ENCODE data around the gene ZNF593OS. TPM values are rescaled to one million over a fixed set of nuclear protein-coding genes. Genes with fewer than 3 reads are reported as not detected.

ZNF593OS gene
- total and polyA plus RNA-seq, 7 experiments from 2014 or later = 0.97 TPM; not detected in 6

GRCh38 chr1:26148887-26149286, 22.7 kb downstream of the ZNF593OS start:
- intact Hi-C loops (cut with micrococcal nuclease) = no loop called here
- H3K4me3 Mint-ChIP-seq = no peak overlapping the region
- no peak overlapping the region for H3K27ac Mint-ChIP-seq

GRCh38 chr1:26145960-26146294, 25.7 kb downstream of the ZNF593OS start:
- intact Hi-C loops (cut with micrococcal nuclease) = loop anchor here (1.0 to 2.0 kb wide), 8 partner anchors 19 to 251 kb away; partner anchors contain the start of gene PDIK1L (in 1 of the 2)
- Histone ChIP-seq H3K4me3 (ENCODE audit: low read length) (no peak overlapping the region), H3K27ac (ENCODE audit: low read depth, low read length) (no peak overlapping the region), H3K27me3 (ENCODE audit: control insufficient read depth in 2 of 2, insufficient read depth in 2 of 2, low read length in 2 of 2) (no peaks in the 10 kb centered on the region), H3K36me3 (ENCODE audit: control insufficient read depth in 2 of 3, insufficient read depth in 3 of 3, low read length in 3 of 3) (no peaks in the 10 kb centered on the region), H3K4me1 (ENCODE audit: control insufficient read depth in 2 of 2, insufficient read depth in 2 of 2, low read length in 2 of 2) (no peaks in the 10 kb centered on the region), H3K9me3 (ENCODE audit: control insufficient read depth in 2 of 3, low read length in 3 of 3) (no peaks in the 10 kb centered on the region)
- DNase-seq (no peak), ATAC-seq (no peak)
- ChIA-PET POLR2A (interaction anchor here (2.0 to 2.6 kb wide), 3 partner anchors 17 to 37 kb away, joined by 11 to 15 read pairs (median 14); partner anchors contain the start of gene PDIK1L), CTCF (interaction anchor here (0.8 to 7.0 kb wide), 10 partner anchors 8 to 271 kb away, joined by 3 to 145 read pairs (median 14); partner anchors contain the start of genes CEP85 and PDIK1L)
- no peak overlapping the region for H3K4me3 Mint-ChIP-seq
- H3K4me1 Mint-ChIP-seq = peaks cover 0 to 8% (median 4%) of the 10 kb centered on the region in 7 donors
- no peak overlapping the region for H3K27ac Mint-ChIP-seq
- H3K27me3 Mint-ChIP-seq = peaks cover 0 to 32% (median 0%) of the 10 kb centered on the region in 5 donors
- no peaks in the 10 kb centered on the region for H3K9me3 Mint-ChIP-seq
- no peaks in the 10 kb centered on the region for H3K36me3 Mint-ChIP-seq

More at GRCh38 chr1:26148887-26149286, 22.7 kb downstream of the ZNF593OS start:
- DNase-seq (no peak), ATAC-seq (no peak)
- ChIA-PET CTCF (interaction anchor here (1.4 kb wide), 1 partner anchor 46 kb away, joined by 6 read pairs; no protein-coding TSS in a partner anchor), POLR2A (interaction anchor here (0.6 kb wide), 1 partner anchor 173 kb away, joined by 5 read pairs; no protein-coding TSS in a partner anchor)
- Histone ChIP-seq H3K9me3 (ENCODE audit: control insufficient read depth in 2 of 3, low read length in 3 of 3) (no peaks in the 10 kb centered on the region), H3K4me1 (ENCODE audit: control insufficient read depth in 2 of 2, insufficient read depth in 2 of 2, low read length in 2 of 2) (no peaks in the 10 kb centered on the region), H3K27ac (ENCODE audit: low read depth, low read length) (no peak overlapping the region), H3K4me3 (ENCODE audit: low read length) (no peak overlapping the region), H3K36me3 (ENCODE audit: control insufficient read depth in 2 of 3, insufficient read depth in 3 of 3, low read length in 3 of 3) (no peaks in the 10 kb centered on the region), H3K27me3 (ENCODE audit: control insufficient read depth in 2 of 2, insufficient read depth in 2 of 2, low read length in 2 of 2) (no peaks in the 10 kb centered on the region)
- no peaks in the 10 kb centered on the region for H3K36me3 Mint-ChIP-seq
- H3K4me1 Mint-ChIP-seq = peaks cover 0 to 8% (median 4%) of the 10 kb centered on the region in 7 donors
- no peaks in the 10 kb centered on the region for H3K9me3 Mint-ChIP-seq
- peaks cover 0 to 42% (median 0%) of the 10 kb centered on the region in 5 donors for H3K27me3 Mint-ChIP-seq

- peak overlapping the region in 1 of 9 donors; percentile 19 for H3K27ac Mint-ChIP-seq
- peak overlapping the region in 5 of 10 donors; percentile 15 to 66 (median 37) for H3K4me3 Mint-ChIP-seq
- CTCF ChIA-PET = interaction anchor here (0.6 to 7.0 kb wide), 22 partner anchors 9 to 280 kb away, joined by 3 to 145 read pairs (median 4); partner anchors contain the start of genes CEP85 and PDIK1L
These were observed 26.3 kb downstream of the ZNF593OS start for GRCh38 chr1:26145041-26145959.

GRCh38 chr1:26142159-26142558, 29.5 kb downstream of the ZNF593OS start:
- H3K4me1 ChIP-seq (ENCODE audit: control insufficient read depth in 2 of 2, insufficient read depth in 2 of 2, low read length in 2 of 2) = peaks cover 0 to 8% of the 10 kb centered on the region in 2 donors
- DNase-seq = no peak
- POLR2A ChIA-PET = interaction anchor here (1.7 kb wide), 1 partner anchor 16 kb away, joined by 6 read pairs; no protein-coding TSS in a partner anchor
- intact Hi-C loops (cut with micrococcal nuclease) = no loop called here
- peaks cover 0 to 16% (median 0%) of the 10 kb centered on the region in 5 donors for H3K27me3 Mint-ChIP-seq
- no peaks in the 10 kb centered on the region for H3K9me3 Mint-ChIP-seq
- peaks cover 6 to 22% (median 17%) of the 10 kb centered on the region in 7 donors for H3K4me1 Mint-ChIP-seq
- H3K4me3 Mint-ChIP-seq = no peak overlapping the region
- no peak overlapping the region for H3K4me3 ChIP-seq (ENCODE audit: low read length)
- H3K27me3 ChIP-seq (ENCODE audit: control insufficient read depth in 2 of 2, insufficient read depth in 2 of 2, low read length in 2 of 2) = no peaks in the 10 kb centered on the region
- CTCF ChIA-PET = interaction anchor here (0.7 to 7.0 kb wide), 4 partner anchors 14 to 37 kb away, joined by 4 to 145 read pairs (median 56); partner anchors contain the start of gene PDIK1L
- no peak for ATAC-seq
- H3K27ac ChIP-seq (ENCODE audit: low read depth, low read length) = no peak overlapping the region
- no peaks in the 10 kb centered on the region for H3K36me3 ChIP-seq (ENCODE audit: control insufficient read depth in 2 of 3, insufficient read depth in 3 of 3, low read length in 3 of 3)
- H3K9me3 ChIP-seq (ENCODE audit: control insufficient read depth in 2 of 3, low read length in 3 of 3) = no peaks in the 10 kb centered on the region
- no peaks in the 10 kb centered on the region for H3K36me3 Mint-ChIP-seq
- no peak overlapping the region for H3K27ac Mint-ChIP-seq

More at GRCh38 chr1:26145041-26145959, 26.3 kb downstream of the ZNF593OS start:
- no peaks in the 10 kb centered on the region for H3K27me3 ChIP-seq (ENCODE audit: control insufficient read depth in 2 of 2, insufficient read depth in 2 of 2, low read length in 2 of 2)
- H3K9me3 ChIP-seq (ENCODE audit: control insufficient read depth in 2 of 3, low read length in 3 of 3) = no peaks in the 10 kb centered on the region
- H3K4me3 ChIP-seq (ENCODE audit: low read length) = no peak overlapping the region
- ATAC-seq (peak; percentile 99), DNase-seq (peak; percentile 52 to 77 (median 72))
- intact Hi-C loops (cut with micrococcal nuclease) = loop anchor here (1.0 to 2.0 kb wide), 8 partner anchors 19 to 250 kb away; partner anchors contain the start of gene PDIK1L (in 1 of the 2)
- no peak overlapping the region for H3K27ac ChIP-seq (ENCODE audit: low read depth, low read length)
- H3K36me3 ChIP-seq (ENCODE audit: control insufficient read depth in 2 of 3, insufficient read depth in 3 of 3, low read length in 3 of 3) = no peaks in the 10 kb centered on the region
- no peaks in the 10 kb centered on the region for H3K4me1 ChIP-seq (ENCODE audit: control insufficient read depth in 2 of 2, insufficient read depth in 2 of 2, low read length in 2 of 2)
- H3K27me3 Mint-ChIP-seq = peaks cover 0 to 32% (median 0%) of the 10 kb centered on the region in 5 donors
- POLR2A ChIA-PET = interaction anchor here (1.2 to 2.6 kb wide), 6 partner anchors 16 to 42 kb away, joined by 7 to 17 read pairs (median 12); partner anchors contain the start of gene PDIK1L
- no peaks in the 10 kb centered on the region for H3K9me3 Mint-ChIP-seq
- H3K36me3 Mint-ChIP-seq = no peaks in the 10 kb centered on the region
- peaks cover 0 to 8% (median 4%) of the 10 kb centered on the region in 7 donors for H3K4me1 Mint-ChIP-seq

- Histone ChIP-seq H3K27me3 (ENCODE audit: control insufficient read depth in 2 of 2, insufficient read depth in 2 of 2, low read length in 2 of 2) (no peaks in the 10 kb centered on the region), H3K4me1 (ENCODE audit: control insufficient read depth in 2 of 2, insufficient read depth in 2 of 2, low read length in 2 of 2) (peaks cover 0 to 8% of the 10 kb centered on the region in 2 donors), H3K4me3 (ENCODE audit: low read length) (no peak overlapping the region), H3K27ac (ENCODE audit: low read depth, low read length) (peak overlapping the region; percentile 44), H3K9me3 (ENCODE audit: control insufficient read depth in 2 of 3, low read length in 3 of 3) (no peaks in the 10 kb centered on the region), H3K36me3 (ENCODE audit: control insufficient read depth in 2 of 3, insufficient read depth in 3 of 3, low read length in 3 of 3) (no peaks in the 10 kb centered on the region)
- Mint-ChIP-seq H3K36me3 (peaks cover 0 to under 1% (median 0%) of the 10 kb centered on the region in 5 donors), H3K27me3 (peaks cover 0 to 7% (median 0%) of the 10 kb centered on the region in 5 donors), H3K27ac (peak overlapping the region in 6 of 9 donors; percentile 1 to 86 (median 51)), H3K4me1 (peaks cover 6 to 17% (median 10%) of the 10 kb centered on the region in 7 donors), H3K9me3 (peaks cover 0 to 2% (median 0%) of the 10 kb centered on the region in 11 donors), H3K4me3 (peak overlapping the region in 9 of 10 donors; percentile 22 to 71 (median 37))
- intact Hi-C loops (cut with micrococcal nuclease) = loop anchor here in 1 of 2 donors (1.0 kb wide), 1 partner anchor 10 kb away; no protein-coding TSS in a partner anchor
- ChIA-PET POLR2A (interaction anchor here (0.6 to 1.8 kb wide), 8 partner anchors 9 to 93 kb away, joined by 3 to 18 read pairs (median 6); partner anchors contain the start of gene PDIK1L), CTCF (interaction anchor here (0.5 to 2.7 kb wide), 11 partner anchors 9 to 419 kb away, joined by 3 to 12 read pairs (median 3); no protein-coding TSS in a partner anchor)
- peak; percentile 44 for ATAC-seq
- peak in 2 of 9 donors; percentile 17 to 26 for DNase-seq
These were observed 32.6 kb downstream of the ZNF593OS start for GRCh38 chr1:26138974-26139558.

- no peak overlapping the region for H3K4me3 ChIP-seq (ENCODE audit: low read length)
- no peak overlapping the region for H3K4me3 Mint-ChIP-seq
- peaks cover 0 to 2% (median 0%) of the 10 kb centered on the region in 11 donors for H3K9me3 Mint-ChIP-seq
- peaks cover 0 to 4% (median 0%) of the 10 kb centered on the region in 5 donors for H3K36me3 Mint-ChIP-seq
- POLR2A ChIA-PET = no interaction called here
- peaks cover 6 to 15% (median 10%) of the 10 kb centered on the region in 7 donors for H3K4me1 Mint-ChIP-seq
- H3K4me1 ChIP-seq (ENCODE audit: control insufficient read depth in 2 of 2, insufficient read depth in 2 of 2, low read length in 2 of 2) = peaks cover 0 to 8% of the 10 kb centered on the region in 2 donors
- no peak overlapping the region for H3K27ac Mint-ChIP-seq
- no peaks in the 10 kb centered on the region for H3K9me3 ChIP-seq (ENCODE audit: control insufficient read depth in 2 of 3, low read length in 3 of 3)
- DNase-seq = no peak
- no peak for ATAC-seq
- no peaks in the 10 kb centered on the region for H3K27me3 Mint-ChIP-seq
- no peak overlapping the region for H3K27ac ChIP-seq (ENCODE audit: low read depth, low read length)
- no peaks in the 10 kb centered on the region for H3K27me3 ChIP-seq (ENCODE audit: control insufficient read depth in 2 of 2, insufficient read depth in 2 of 2, low read length in 2 of 2)
- no peaks in the 10 kb centered on the region for H3K36me3 ChIP-seq (ENCODE audit: control insufficient read depth in 2 of 3, insufficient read depth in 3 of 3, low read length in 3 of 3)
- intact Hi-C loops (cut with micrococcal nuclease) = no loop called here
- CTCF ChIA-PET = no interaction called here
These were observed 37.2 kb downstream of the ZNF593OS start for GRCh38 chr1:26134466-26134865.

All from naive thymus-derived CD4-positive, alpha-beta T cell (primary cell).